GM21737 (cell line): Measurements from ENCODE around the gene ZNF385B.

ENCODE experiments used
- ATAC-seq: cut with Tn5 transposase; IDR thresholded peaks from one replicate; pipeline ENCODE4 v1.9.1; 2021; ENCODE audit warnings: mild to moderate bottlenecking, moderate library complexity; ENCODE audit not compliant: unreplicated experiment

The ZNF385B gene

DNA sequence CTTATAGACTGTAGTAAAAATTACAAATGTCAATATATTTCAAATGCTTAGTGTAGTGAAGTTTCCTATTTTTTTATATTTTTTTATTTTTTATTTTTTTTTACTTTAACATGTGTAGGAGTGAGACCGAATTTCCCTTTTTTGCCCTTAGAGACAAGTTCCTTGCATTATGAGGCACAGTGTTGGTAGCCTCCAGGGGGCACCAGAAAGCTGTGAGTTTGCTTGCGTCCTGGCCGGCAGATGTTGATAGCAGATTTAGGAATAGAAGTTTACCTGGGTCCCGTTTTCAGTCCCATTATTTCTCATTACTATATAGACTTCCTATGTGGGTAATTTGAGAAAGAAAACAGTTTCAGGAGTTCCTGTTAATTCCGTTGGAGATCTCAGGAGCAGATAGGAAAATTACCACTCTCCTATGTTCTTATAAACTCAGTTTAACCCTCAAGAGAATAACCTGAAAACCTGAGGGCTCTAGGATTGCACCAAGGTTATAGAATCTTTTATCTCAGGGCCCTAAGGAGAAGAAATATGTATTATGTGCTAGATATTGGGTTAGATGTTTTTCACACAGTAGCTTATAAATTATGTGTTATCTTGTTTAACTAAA is 439.3 kb downstream of the ZNF385B start:
- peak; percentile 50 for ATAC-seq

DNA sequence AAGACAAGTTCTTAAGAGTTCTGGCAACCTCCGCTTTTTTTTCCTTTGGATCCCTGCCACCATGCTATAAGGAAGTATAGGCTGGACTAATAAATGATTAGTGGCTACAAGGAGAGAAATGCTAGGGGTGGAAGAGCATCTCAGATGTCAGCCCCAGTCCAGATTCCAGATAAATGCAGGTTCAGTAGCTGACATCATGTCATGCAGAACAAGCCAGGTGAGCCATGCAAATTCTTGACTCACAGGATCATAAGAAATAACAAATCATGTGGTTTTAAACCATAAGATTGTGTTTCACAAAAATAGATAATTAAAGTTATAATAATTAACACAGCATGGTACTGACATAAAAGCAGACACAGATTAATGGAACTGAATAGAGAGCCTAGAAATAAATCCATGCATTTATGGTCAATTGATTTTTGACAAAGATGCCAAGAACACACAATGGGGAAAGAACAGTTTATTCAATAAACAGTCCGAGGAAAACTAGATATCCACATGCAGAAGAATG is 443.9 kb downstream of the ZNF385B start:
- ATAC-seq: no peak

DNA sequence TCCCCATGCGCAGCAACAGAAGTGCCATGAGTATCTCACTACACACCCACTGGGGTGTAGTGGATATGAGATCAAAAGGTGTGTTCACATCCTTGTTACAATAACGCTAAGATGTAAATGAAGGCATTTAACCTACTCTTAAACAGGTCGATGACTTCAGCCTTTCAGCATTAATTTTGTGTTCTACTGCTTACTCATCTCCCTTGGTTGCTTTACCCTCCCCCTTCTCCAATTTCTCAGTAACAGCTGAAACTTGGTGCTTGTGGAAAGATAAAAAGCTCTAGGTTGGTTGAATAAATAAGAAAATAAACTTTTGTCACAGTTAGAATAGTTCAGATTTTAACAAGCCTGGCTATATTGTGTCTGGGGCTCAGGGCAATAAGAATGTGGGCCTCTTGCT is 449.3 kb downstream of the ZNF385B start:
- ATAC-seq: no peak

DNA sequence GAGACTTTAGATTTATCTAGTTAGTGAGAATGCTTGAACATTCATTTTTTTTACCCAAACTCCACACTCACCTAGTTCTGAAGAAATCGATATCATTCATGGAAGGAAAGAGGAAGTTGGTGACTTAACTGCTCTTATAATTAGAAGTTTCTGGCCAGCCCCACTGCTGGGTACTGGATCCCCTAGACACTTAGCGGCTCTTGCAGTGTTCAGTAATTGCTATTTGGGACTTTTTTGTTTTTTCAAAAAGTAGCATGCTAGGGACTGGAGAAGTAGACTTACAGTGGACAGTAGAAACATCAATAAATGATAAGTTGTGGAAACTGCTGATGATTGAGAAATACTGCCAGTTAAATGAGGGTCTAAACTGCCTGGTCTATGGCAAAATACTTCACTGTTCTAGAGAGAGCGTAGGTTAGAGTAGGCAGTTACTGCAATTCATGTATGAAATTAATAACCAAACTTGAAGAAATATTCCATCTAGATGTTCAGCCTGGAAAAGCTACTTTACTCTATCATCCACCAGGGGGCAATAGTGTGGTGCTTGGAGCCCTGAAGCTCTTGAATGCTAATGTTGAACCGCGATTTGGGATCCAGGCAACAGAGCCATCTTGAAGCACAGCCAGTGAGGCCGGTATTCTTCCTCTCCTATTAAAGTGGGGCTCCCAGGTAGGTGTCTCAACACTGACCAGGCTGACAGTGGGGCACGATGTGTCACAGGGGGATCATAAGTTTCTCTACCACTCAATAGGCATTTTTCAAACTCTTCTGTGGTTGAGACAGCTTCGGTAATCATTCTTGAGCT is 450.7 kb downstream of the ZNF385B start:
- ATAC-seq: no peak

DNA sequence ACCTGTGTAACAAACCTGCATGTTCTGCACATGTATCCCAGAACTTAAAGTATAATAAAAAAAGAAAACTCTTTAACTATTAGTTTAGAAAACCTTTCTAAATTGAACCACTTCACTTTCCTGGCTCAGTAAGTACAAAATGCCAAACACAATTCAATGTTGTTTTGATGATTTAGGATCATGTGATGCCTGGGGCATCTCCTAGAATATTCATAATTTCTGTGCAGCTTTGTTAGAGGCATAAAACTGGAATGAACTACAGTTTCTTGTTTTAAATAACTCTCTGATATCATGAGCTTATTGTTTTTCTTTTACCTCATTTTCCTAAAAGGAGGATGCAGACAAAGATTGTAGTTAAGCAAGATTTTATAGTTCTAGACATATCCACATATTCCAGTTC is 457.8 kb downstream of the ZNF385B start:
- no peak for ATAC-seq

DNA sequence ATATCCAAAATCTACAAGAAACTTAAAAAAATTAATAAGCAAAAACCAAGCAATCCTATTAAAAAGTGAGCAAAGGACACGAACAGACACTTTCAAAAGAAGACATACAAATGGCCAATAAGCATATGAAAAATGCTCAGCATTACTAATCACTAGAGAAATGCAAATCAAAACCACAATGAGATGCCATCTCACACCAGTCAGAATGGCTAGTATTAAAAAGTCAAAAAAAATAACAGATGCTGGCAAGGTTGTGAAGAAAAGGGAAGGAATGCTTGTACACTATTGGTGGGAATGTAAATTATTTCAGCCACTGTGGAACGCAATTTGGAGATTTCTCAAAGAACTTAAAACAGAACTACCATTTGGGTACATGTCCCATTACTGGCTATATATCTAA is 467.9 kb downstream of the ZNF385B start:
- ATAC-seq: no peak
